Erythroblast (primary cell): ENCODE data around the gene PLOD1.
A peak's percentile ranks its signal among the peaks of the same experiment; 100 is the strongest.

ENCODE experiments used
- DNase-seq, 2 experiments: peaks; one replicate each; lab custom pipeline; 2025; lab: John Stamatoyannopoulos, UW
- GATA1 ChIP-seq: IDR thresholded peaks from 2 replicates; pipeline ENCODE4 v1.6.1; 2011; ENCODE audit warnings: low read depth, mild to moderate bottlenecking, control low read depth, low read length, moderate library complexity
- POLR2A ChIP-seq: IDR thresholded peaks from 2 replicates; pipeline ENCODE4 v1.6.1; 2011; ENCODE audit warnings: mild to moderate bottlenecking, low read length

The PLOD1 gene

DNA sequence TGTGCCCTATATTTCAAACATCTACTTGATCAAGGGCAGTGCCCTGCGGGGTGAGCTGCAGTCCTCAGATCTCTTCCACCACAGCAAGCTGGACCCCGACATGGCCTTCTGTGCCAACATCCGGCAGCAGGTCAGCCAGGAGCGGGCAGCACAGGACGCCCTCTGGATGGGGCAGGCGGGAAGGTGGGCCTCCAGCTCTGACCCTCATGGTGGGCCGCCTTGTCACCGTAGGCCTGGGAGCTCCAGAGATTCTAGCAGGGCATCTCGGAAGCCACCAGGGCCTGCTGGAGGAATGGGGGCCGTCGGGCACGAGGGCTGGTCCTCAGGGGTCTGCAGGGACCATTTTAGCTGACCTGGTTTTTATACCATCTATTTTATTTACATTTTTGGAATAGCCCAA, 30.1 kb downstream of the PLOD1 start:
- no peak for DNase-seq
- TF ChIP-seq POLR2A (no peak), GATA1 (no peak)

- DNase-seq = peak; percentile 30 to 54
- TF ChIP-seq POLR2A = no peak
- TF ChIP-seq GATA1 = no peak
Measured at GRCh38 chr1:11967028-11967547, 32.6 kb downstream of the PLOD1 start.

- TF ChIP-seq POLR2A (no peak), GATA1 (no peak)
- no peak for DNase-seq
Measured at GRCh38 chr1:11970441-11971185, 36.1 kb downstream of the PLOD1 start.

GRCh38 chr1:11977625-11978024, 43.1 kb downstream of the PLOD1 start:
- TF ChIP-seq POLR2A (no peak), GATA1 (no peak)
- DNase-seq = peak in 1 of 2 experiments; percentile 23

GRCh38 chr1:11978301-11978700, 43.8 kb downstream of the PLOD1 start:
- no peak for TF ChIP-seq GATA1
- no peak for TF ChIP-seq POLR2A
- no peak for DNase-seq

DNA sequence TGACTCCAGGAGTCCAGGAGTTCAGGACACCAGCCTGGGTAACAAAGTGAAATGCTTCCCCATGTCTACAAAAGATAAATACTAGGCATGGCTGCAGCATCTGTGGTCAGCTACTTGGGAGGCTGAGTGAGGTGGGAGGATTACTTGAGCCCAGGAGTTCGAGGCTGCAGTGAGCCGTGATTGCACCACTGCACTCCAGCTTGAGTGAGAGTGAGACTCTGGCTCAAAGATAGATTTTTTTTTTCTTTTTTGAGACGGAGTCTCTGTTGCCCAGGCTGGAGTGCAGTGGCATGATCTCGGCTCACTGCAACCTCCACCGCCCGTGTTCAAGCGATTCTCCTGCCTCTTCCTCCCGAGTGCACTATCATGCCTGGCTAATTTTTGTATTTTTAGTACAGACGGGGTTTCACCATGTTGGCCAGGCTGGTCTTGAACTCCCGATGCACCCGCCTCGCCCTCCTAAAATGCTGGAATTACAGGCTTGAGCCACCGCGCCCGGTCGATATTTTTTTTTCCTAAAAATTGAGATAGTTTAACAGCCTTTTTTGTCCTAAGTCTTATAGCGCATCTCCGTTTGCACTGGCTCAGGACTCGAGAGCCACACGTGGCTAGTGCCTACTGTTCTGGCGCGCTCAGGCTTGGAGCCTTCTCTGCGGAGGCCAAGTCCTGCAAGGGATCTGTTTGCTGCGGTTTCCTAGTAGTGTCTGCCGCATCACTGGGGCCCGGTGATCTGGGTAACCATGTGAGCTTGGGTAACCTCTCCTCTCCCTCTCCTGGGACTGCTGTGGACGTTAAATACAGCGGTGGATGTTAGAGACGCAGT, 44.7 kb downstream of the PLOD1 start:
- DNase-seq = no peak
- TF ChIP-seq GATA1 (no peak), POLR2A (no peak)

- DNase-seq = peak; percentile 97 to 100
- TF ChIP-seq GATA1 = no peak
- TF ChIP-seq POLR2A = peak; percentile 68
Measured at GRCh38 chr1:11979851-11980675, 45.5 kb downstream of the PLOD1 start, which contains the start of gene MFN2. MFN2 (plus strand) TSS chr1:11980444; CDS start chr1:11989169, 8,725 bp downstream.

- DNase-seq = no peak
- TF ChIP-seq GATA1 = no peak
- TF ChIP-seq POLR2A = no peak
Measured at GRCh38 chr1:11980676-11980972, 46.1 kb downstream of the PLOD1 start.

GRCh38 chr1:11981378-11982009, 47.0 kb downstream of the PLOD1 start:
- TF ChIP-seq GATA1 (no peak), POLR2A (no peak)
- DNase-seq = no peak

DNA sequence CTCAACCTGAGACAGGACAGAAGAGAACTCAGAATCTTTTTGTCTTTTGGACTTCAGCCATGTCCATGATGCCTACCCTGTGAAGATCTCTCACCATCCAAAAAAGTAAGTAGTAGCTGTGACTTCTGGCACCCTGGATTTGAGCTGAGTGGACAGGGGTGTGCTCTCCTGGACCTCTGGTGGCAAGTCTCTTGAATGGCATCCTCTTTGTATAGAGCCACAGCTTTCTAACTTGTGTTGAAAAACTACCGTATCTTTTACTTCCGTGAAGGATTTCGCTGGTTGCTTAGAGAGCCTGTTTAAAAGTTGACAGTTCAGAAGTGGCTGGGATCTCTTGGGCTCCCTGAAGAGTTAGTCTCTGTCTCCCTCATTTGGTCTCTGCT, 47.5 kb downstream of the PLOD1 start:
- peak; percentile 73 to 74 for DNase-seq
- TF ChIP-seq GATA1 = no peak
- no peak for TF ChIP-seq POLR2A

DNA sequence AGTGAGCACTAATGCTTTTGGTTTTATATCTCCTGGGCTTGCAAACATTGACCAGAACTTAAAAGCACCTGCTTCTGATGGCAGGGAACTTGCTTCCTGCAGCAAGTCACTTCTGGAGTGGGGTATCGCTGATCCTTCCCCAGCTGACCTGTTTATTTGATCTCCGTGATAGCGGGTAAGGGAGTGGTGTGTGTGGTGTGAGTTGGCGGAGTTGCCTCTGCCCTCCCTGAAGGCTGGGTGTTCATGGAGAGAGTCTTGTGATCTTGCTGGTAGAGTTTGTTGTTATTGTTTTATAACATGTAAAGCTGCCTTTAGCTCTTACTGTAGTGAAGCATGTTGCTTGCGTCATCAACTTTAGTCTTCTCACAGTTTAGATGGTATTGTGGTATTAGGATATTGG, 49.6 kb downstream of the PLOD1 start:
- DNase-seq = peak; percentile 60 to 67
- TF ChIP-seq GATA1 (no peak), POLR2A (no peak)

DNA sequence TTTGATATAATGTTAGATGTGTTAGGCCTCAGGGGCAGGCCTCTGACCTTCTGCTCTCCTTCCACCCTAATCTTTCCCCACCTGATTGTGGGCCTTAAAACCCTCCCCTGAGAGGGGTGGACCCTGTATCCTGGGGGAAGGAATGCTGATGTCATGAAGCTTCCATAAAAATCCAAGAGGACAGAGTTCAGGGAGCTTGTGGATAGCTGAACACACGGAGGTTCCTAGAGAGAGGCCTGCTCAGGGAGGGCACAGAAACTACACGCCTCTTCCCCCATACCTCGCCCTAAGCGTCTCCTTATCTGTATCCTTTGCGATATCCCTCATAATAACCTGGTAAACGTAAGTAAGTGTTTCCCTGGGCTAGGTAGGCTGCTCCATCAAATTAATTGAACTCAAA, 50.1 kb downstream of the PLOD1 start:
- DNase-seq = no peak
- TF ChIP-seq GATA1 (no peak), POLR2A (no peak)

GRCh38 chr1:11985171-11985570, 50.7 kb downstream of the PLOD1 start:
- no peak for DNase-seq

More at GRCh38 chr1:11985171-11985570, 50.7 kb downstream of the PLOD1 start:
- no peak for TF ChIP-seq POLR2A
- no peak for TF ChIP-seq GATA1
